Hematopoietic multipotent progenitor cell treated with erythropoietin and hydrocortisone succinate and interleukin-3 and kit ligand, for 15 days (in vitro differentiated cells): ENCODE measurements around the gene PPP4R2.

Experiments used
- DNase-seq: peaks from one replicate; pipeline ENCODE4 v3.0.0-alpha.2; 2015; ENCODE audit warnings: low spot score

Gene PPP4R2

GRCh38 chr3:72996473-72997333 is at the start of gene PPP4R2:
Gene PPP4R2 (plus strand): TSS chr3:72996811. CDS start chr3:72997038, 227 bp downstream.
- DNase-seq: peak; percentile 90

- DNase-seq: no peak
Measured at GRCh38 chr3:72947715-72948490, 48.7 kb upstream of the PPP4R2 start.

- no peak for DNase-seq
Measured at GRCh38 chr3:72949016-72949415, 47.6 kb upstream of the PPP4R2 start.

- DNase-seq: no peak
Measured at GRCh38 chr3:72950372-72950771, 46.2 kb upstream of the PPP4R2 start.

- DNase-seq: no peak
Measured at GRCh38 chr3:72950801-72951200, 45.8 kb upstream of the PPP4R2 start.

- no peak for DNase-seq
Measured at GRCh38 chr3:72951259-72951722, 45.3 kb upstream of the PPP4R2 start.

- no peak for DNase-seq
Measured at GRCh38 chr3:72953325-72953956, 43.2 kb upstream of the PPP4R2 start.

- no peak for DNase-seq
Measured at GRCh38 chr3:72957297-72957696, 39.3 kb upstream of the PPP4R2 start.

- DNase-seq: no peak
Measured at GRCh38 chr3:72959336-72959735, 37.3 kb upstream of the PPP4R2 start.

- no peak for DNase-seq
Measured at GRCh38 chr3:72960812-72961518, 35.6 kb upstream of the PPP4R2 start.

- DNase-seq: no peak
Measured at GRCh38 chr3:72961752-72962151, 34.9 kb upstream of the PPP4R2 start.

- DNase-seq: no peak
Measured at GRCh38 chr3:72962317-72962716, 34.3 kb upstream of the PPP4R2 start.

GRCh38 chr3:72964633-72965032 is 32.0 kb upstream of the PPP4R2 start:
- no peak for DNase-seq

GRCh38 chr3:72968266-72968664 is 28.3 kb upstream of the PPP4R2 start:
- no peak for DNase-seq

GRCh38 chr3:72969766-72970165 is 26.8 kb upstream of the PPP4R2 start:
- no peak for DNase-seq

GRCh38 chr3:72970942-72971341 is 25.7 kb upstream of the PPP4R2 start:
- DNase-seq: no peak

- no peak for DNase-seq
Measured at GRCh38 chr3:72972706-72973030, 23.9 kb upstream of the PPP4R2 start.

- DNase-seq: no peak
Measured at GRCh38 chr3:72973031-72973723, 23.4 kb upstream of the PPP4R2 start.

- DNase-seq: no peak
Measured at GRCh38 chr3:72973786-72974185, 22.8 kb upstream of the PPP4R2 start.

GRCh38 chr3:72974956-72975355 is 21.7 kb upstream of the PPP4R2 start:
- no peak for DNase-seq

- no peak for DNase-seq
Measured at GRCh38 chr3:72976281-72976741, 20.3 kb upstream of the PPP4R2 start.
